K562 (cell line): ENCODE data around the gene LRP10. TPM values are rescaled to one million over a fixed set of nuclear protein-coding genes. Genes with fewer than 3 reads are reported as not detected.

Source experiments
- HES1 ChIP-seq: fragments of 450-650 bp; IDR thresholded peaks from 2 replicates; pipeline ENCODE4 v1.6.1; 2016; ENCODE audit warnings: low read depth, mild to moderate bottlenecking, moderate library complexity
- REST ChIP-seq, 2 experiments: fragments of 450-650 bp; formaldehyde crosslinking in 1 of 2; IDR thresholded peaks; 2 replicates each; pipeline versions ENCODE4 v1.4.0 to v1.6.1; 2014 to 2020; ENCODE audit warnings: mild to moderate bottlenecking in 2 of 2, borderline replicate concordance in 1 of 2, low read depth in 1 of 2
- RFX7 ChIP-seq: fragments of 250-450 bp; sonication (Bioruptor Pico); IDR thresholded peaks from 2 replicates; pipeline ENCODE4 v1.5.1; 2021; ENCODE audit warnings: mild to moderate bottlenecking
- SP2 ChIP-seq: IDR thresholded peaks from 2 replicates; pipeline ENCODE4 v1.6.1; 2011; ENCODE audit warnings: mild to moderate bottlenecking, low read depth, low read length, moderate library complexity; ENCODE audit not compliant: poor library complexity, severe bottlenecking; ENCODE audit errors: extremely low read depth
- ZNF830 ChIP-seq: fragments of 250-450 bp; sonication (Bioruptor Pico); IDR thresholded peaks from 2 replicates; pipeline ENCODE4 v1.5.0; 2021; ENCODE audit warnings: mild to moderate bottlenecking
- polyA plus RNA-seq, 8 experiments: library from polyadenylated mRNA; depleted of rRNA in 4 of 8; stranded (reverse) in 5 of 8; unstranded in 3 of 8; fragments of >200 nt; fragmentation: Nextera tagmentation in 2 of 8; fragmentation: Illumina TruSeq in 1 of 8; extraction: Ambion mirVana in 2 of 8; extraction: Trizol in 1 of 8; gene quantifications; 2 replicates each; pipeline versions ENCODE4 v1.2.1 to v1.2.3, GENCODE V29; 2011 to 2014; ENCODE audit warnings: inconsistent platforms in 1 of 8, missing spikeins in 1 of 8
- total RNA-seq, 7 experiments: library from RNA; depleted of rRNA in 6 of 7; stranded (reverse); fragments of >200 nt in 6 of 7; fragmentation: Illumina TruSeq in 2 of 7; extraction: Trizol in 2 of 7; gene quantifications; 2 replicates each; pipeline versions ENCODE4 v1.2.1 to v1.2.3, GENCODE V29; 2011 to 2021; ENCODE audit warnings: low replicate concordance in 1 of 7
- TF ChIP-seq, protein P1 (sequence below), 2 experiments: fragments of 450-650 bp; IDR thresholded peaks; 2 replicates each; pipeline ENCODE4 v1.6.1; 2016; ENCODE audit warnings: mild to moderate bottlenecking in 2 of 2, borderline replicate concordance in 1 of 2, low read depth in 1 of 2, moderate library complexity in 1 of 2

LRP10 gene
- total and polyA plus RNA-seq, 9 of the 15 experiments (the other 6 are each of a cell fraction or from before 2014, with no cell fraction given) = 1.3 to 45.5 (median 10.9) TPM

DNA sequence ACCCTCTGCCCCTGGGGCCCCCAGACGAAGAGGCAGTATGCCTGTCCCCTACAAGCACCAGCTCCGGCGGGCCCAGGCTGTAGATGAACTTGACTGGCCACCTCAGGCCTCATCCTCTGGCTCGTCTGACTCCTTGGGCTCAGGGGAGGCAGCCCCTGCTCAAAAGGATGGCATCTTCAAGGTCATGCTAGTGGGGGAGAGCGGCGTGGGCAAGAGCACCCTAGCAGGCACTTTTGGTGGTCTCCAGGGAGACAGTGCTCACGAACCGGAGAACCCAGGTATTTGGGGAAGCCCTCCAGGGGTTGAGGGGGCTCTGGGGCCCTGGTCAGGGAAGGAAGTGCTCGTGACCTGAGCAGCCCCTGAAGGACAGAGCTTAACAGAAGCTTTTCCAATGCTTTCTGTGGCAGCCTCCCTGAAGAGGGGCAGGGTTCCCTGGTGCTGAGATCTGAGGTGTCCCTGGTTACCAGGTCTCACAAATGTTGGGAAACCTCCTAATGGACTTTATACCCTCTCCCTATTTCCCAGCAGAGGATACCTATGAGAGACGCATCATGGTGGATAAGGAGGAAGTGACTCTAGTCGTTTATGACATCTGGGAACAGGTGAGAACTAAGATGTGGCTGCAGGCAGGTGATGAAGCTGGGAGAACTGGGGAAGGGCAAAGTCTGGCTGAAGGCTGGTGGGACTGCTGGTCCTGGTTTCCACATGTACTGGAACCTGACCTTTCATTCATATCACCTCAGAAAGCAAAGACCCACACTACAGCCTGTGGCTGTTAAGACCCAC lies 13.4 kb downstream of the LRP10 start (continued):
- TF ChIP-seq, protein P1, sequence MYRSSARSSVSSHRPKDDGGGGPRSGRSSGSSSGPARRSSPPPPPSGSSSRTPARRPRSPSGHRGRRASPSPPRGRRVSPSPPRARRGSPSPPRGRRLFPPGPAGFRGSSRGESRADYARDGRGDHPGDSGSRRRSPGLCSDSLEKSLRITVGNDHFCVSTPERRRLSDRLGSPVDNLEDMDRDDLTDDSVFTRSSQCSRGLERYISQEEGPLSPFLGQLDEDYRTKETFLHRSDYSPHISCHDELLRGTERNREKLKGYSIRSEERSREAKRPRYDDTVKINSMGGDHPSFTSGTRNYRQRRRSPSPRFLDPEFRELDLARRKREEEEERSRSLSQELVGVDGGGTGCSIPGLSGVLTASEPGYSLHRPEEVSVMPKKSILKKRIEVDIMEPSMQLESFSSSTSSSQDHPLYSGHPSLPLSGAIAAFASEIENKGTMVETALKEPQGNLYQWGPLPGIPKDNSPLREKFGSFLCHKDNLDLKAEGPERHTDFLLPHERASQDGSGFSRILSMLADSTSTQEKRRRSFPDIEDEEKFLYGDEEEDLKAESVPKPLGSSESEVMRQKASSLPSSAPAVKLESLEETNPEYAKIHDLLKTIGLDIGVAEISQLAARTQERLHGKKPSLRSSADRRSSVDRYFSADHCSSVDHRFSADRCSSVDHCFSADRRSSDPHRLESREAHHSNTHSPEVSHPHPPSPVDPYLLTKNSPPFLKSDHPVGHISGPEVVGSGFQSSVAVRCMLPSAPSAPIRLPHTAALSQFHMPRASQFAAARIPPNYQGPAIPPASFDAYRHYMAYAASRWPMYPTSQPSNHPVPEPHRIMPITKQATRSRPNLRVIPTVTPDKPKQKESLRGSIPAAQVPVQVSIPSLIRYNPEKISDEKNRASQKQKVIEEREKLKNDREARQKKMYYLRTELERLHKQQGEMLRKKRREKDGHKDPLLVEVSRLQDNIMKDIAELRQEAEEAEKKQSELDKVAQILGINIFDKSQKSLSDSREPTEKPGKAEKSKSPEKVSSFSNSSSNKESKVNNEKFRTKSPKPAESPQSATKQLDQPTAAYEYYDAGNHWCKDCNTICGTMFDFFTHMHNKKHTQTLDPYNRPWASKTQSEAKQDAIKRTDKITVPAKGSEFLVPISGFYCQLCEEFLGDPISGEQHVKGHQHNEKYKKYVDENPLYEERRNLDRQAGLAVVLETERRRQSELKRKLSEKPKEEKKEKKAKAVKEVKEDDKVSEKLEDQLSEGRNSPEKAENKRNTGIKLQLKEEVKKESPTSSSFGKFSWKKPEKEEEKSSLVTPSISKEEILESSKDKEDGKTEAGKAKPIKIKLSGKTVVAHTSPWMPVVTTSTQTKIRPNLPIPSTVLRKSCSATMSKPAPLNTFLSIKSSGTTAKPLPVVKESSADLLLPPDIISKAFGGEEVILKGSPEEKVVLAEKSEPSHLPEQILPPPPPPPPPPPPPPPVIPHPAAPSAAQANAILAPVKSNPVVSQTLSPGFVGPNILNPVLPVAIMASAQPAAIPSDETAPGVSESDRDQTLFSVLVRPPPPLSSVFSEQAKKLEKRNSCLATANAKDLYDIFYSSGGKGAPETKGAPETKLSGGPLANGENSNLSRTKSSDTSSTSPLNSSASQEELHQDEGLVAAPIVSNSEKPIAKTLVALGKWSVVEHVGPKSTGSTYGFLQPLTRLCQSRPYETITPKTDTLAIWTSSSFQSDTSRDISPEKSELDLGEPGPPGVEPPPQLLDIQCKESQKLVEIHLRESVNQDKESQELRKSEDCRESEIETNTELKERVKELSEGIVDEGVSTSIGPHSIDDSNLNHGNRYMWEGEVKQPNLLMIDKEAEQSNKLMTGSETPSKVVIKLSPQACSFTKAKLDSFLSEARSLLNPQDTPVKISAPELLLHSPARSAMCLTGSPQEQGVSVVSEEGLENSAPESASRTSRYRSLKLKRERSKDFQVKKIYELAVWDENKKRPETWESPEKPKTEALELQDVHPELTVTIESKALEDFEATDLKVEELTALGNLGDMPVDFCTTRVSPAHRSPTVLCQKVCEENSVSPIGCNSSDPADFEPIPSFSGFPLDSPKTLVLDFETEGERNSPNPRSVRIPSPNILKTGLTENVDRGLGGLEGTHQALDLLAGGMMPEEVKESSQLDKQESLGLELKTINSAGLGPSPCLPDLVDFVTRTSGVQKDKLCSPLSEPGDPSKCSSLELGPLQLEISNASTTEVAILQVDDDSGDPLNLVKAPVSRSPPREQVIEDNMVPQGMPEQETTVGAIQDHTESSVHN (IDR thresholded peaks at IDR 0.05; ENCODE audit: borderline replicate concordance in 1 of 2, low read depth in 1 of 2) = no peak
- TF ChIP-seq REST (IDR thresholded peaks at IDR 0.05; ENCODE audit: borderline replicate concordance) (no peak), REST (CRISPR knock-in tag; IDR thresholded peaks at IDR 0.05; ENCODE audit: low read depth) (no peak), SP2 (no peak), HES1 (no peak), ZNF830 (CRISPR knock-in tag) (no peak), RFX7 (no peak)
